ENCODE measurements around the gene CENPU.
"Not testable (repeated sequence)": the region's sequence is repeated elsewhere in the genome, so short reads cannot be mapped to it uniquely, and the experiment has no call there.

The CENPU gene

DNA sequence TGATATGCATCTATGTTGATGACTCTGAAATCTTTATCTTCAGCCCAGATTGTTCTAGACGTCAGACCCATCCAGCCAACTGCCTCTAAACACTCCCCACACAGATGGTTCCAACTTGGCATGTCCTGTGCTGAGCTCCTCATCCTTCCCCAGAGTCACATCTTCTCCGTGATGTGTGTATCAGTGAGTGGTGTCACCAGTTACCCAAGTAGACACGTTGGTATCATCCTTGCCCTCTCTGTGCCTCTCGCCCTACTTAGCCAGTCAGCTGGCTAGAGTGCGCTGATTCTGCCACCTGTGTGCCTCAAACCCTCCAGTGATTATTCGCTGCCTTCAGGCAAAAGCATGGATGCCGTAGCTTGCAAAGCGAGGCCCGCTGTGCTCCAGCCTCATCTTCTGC, 65.8 kb downstream of the CENPU start:
- no peak for DNase-seq (ENCODE audit: low read depth in 2 of 2)

GRCh38 chr4:184666670-184667069, 67.2 kb downstream of the CENPU start:
- DNase-seq (ENCODE audit: low read depth in 2 of 2), result no peak

- DNase-seq (ENCODE audit: low read depth in 2 of 2), result no peak
These were observed 69.3 kb downstream of the CENPU start for GRCh38 chr4:184664445-184665210.

DNA sequence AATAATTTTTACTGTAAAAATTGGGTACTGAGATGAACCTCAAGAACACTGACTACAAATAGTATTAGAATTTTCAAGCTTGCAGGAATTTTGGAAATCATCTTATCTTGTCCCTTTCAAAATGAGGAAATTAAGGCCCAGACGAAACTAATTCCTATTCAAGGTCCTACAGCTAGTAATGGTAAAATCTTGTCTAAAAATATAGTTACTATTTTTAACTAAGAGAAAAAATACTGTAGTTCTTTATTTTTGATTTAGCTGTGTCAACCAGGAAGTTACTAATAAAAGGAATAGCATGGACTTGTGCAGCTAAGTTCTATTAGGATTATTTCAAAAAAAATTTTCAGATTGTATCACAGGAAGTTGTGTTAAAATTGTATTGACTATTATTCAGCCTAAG, 71.7 kb downstream of the CENPU start:
- no peak for DNase-seq (ENCODE audit: low read depth in 2 of 2)

DNA sequence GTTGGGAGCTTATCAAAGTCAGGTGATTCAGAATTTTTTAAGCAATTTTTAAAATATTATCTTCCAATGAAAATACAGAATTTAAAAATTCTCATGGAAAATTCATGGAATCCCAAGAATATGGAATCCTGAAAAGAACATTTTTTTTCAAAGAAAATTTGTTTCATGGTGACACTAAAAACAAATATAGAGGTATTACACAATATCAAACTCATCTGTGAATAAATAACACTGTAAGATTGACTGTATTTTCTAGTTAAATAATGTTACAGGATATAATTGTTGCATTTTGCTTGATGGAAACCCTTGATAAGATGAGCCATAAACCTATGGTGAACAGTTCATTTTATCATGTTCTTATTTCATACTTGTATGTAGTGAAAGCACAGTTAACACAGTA, 72.9 kb downstream of the CENPU start:
- no peak for DNase-seq (ENCODE audit: low read depth in 2 of 2)

DNA sequence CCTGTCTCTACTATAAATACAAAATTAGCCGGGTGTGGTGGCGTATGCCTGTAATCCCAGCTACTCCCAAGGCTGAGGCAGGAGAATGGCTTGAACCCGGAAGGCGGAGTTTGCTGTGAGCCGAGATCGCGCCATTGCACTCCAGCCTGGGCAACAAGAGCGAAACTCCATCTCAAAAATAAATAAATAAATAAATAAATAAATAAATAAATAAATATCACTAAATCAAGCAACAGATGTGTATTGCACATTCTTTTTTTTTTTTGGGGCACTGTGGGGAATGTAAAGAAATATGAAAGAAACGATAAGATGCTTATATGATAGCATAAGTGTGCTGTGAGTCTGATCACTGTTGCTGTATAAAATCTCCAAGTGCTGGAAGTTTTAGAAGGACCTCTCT, 76.1 kb downstream of the CENPU start:
- not testable (repeated sequence) for DNase-seq (ENCODE audit: low read depth in 2 of 2)

DNA sequence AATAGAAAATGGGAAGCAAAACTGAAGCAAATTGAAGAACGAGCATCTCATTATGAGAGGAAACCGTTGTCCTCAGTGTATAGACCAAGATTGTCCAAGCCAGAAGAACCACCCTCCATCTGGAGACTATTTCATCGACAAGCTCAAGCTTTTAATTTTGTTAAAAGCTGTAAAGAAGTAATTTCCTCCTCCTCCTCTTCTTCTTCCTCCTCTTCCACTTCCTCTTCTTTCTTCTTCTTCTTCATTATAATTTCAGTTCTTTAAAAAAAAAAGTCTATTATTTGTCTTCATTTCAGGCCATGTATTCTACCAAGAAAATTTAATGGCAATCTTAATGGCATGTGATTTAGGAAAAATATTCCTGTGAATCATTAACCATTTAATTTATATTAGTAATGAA, 76.8 kb downstream of the CENPU start:
- DNase-seq (ENCODE audit: low read depth in 2 of 2), result no peak

DNA sequence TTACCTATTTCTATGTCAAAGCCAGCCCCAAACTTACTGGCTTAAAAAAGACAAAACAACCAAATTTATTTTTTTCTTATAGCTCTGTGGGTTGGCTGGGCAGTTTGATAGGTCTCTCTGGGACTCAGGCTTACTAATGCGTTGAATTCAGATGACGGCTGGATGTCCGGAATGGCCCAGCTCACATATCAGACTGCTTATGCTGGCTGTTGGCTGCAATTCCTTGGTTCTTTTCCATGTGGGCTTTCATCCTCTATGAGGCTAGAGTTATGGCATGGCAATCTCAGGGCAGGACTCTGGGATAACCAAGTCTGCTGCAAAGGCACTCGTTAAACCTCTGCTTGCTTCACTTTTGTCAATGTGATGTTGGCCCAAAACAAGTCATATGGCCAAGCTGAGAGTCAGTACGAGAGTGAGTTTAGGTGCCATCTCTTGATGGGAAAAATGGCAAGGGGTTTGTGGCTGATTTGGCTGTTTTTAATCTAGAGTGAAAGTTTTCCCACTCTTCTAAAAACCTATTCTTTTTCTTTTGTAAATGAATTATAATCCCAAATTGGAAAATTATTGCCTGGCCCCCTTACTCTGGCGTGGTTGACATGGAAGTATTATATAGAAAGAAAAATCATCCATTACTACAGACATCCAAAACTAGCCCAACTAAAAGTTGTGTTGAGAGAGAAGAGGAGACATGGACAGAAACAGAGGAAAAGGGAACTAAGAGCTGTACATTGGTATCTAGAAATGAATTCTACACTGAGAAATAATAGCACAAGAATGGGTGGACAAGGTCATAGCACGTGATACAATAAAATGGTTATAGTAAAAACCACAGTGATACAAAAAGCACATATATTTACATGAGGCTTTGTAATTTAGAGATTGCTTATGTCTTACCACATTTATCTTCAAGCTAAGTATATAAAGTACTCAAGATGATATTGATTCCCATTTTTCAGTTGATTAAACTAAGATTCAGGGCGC, 77.7 kb downstream of the CENPU start:
- no peak for DNase-seq (ENCODE audit: low read depth in 2 of 2)

GRCh38 chr4:184653650-184654049, 80.2 kb downstream of the CENPU start:
- no peak for DNase-seq (ENCODE audit: low read depth in 2 of 2)

- DNase-seq (ENCODE audit: low read depth in 2 of 2), result not testable (repeated sequence)
These were observed 81.2 kb downstream of the CENPU start for GRCh38 chr4:184652681-184653080.

DNA sequence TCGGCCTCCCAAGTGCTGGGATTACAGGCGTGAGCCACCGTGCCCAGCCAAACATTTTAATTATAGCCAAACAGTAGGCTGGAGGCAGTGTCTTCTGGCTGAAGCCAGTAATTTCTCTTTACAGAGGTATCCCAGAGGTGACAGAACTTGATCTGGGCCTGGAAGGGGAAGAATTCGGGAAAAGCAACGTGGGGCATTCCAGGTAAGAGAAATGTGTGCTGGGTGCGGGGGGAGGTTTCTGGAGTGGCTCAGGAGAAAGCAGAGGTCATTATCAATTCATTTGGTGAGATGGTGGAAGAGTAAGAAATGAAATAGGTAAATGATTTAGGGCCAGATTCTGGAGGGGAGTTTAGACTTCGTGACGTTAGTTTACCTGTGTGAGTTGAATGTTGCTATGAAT, 82.0 kb downstream of the CENPU start:
- no peak for DNase-seq (ENCODE audit: low read depth in 2 of 2)

DNA sequence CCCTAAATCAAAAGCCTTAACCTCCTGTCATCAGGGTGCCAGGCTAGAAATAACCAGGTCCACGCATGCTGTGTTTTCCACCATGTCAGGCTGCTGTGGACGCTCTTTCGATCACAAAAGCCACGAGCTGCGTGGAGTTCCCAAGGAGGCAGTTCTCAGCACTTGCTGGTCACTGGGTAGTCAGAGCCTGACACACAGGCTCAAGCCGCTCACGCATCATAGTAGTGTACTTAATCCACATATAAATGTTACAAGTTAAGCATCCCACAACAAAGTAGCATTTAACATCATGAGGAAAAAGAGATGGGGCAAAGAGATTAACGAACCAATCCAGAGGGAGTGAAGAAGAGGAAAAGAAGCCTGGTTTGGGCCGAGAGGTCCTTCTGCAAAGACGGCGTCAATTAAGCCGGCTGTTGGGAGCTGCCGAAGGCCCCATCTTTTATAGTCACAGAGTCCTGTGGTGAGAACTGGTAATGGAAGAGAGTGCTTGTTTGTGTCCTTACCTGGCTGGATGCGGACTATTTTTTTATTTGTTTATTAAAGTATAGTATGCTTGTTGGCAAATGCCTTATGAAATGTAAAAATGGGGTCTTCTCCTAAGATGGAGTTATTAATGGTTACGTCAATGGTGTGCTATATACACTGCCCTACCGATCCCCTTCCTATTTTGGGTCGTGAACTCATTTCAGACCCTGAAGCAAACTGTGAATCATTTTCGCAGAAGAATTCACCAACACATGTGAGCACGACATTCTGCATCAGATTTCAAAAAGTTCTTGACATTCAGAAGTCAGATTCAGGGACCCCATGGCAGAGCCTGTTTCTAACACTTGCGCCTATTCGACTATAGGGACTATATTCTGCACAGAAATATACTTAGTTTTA, 83.7 kb downstream of the CENPU start:
- no peak for DNase-seq (ENCODE audit: low read depth in 2 of 2)

DNA sequence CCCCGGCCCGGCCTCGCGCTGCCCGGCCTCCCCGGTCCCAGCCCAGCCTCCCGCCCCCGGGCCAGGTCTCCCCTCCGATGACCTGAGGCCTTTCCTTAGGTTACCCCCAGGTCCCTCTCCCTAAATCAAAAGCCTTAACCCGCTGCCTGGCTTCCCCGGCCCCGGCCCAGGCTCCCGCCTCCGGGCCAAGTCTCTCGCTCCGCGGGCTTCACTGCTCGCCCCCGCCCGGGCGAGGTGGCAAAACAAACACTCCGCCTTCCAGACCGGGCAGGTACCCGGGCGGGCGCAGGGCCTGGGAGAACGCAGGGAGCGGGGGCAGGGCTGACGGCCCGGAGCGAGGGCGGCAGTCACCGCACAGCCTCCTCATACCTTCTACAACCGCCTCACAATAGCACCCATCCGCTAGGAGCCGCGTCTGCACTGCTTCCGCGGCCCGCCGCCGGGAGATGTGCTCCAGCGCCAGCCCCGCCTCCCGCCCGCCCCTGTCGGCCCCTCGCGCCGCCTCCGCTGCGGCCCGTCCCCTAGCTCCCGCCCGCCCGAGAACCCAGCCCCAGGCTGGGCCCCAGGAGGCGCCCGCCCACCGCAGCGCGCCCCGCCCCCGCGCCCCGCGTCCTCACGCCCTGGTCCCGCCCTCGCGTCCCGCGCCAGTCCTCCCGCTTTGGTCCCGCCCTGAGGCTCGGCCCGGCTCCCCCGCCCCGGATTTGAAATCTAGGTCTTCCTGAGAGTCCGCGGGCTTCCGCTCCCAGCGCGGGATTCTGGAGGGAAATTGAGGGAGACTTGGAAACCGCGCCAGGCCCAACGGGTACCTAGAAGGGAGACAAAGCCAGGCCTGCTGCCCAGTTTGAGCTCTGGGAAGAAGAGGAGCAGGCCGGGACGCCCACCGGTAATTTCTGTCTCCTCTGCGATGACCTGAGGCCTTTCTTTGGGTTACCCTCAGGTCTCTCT, 84.6 kb downstream of the CENPU start, which contains the start of the genes CASP3 and PRIMPOL:
Gene CASP3, minus strand, starts transcription at position 422 of the 945 bp plus-strand sequence. CDS start 10,994 bp downstream, outside the sequence.
Gene PRIMPOL, plus strand, starts transcription at position 713 of the 945 bp plus-strand sequence. CDS start 7,403 bp downstream, outside the sequence.
- DNase-seq (ENCODE audit: low read depth in 2 of 2), result peak; percentile 86 to 94

- peak; percentile 14 to 24 for DNase-seq (ENCODE audit: low read depth in 2 of 2)
These were observed 85.4 kb downstream of the CENPU start for GRCh38 chr4:184648313-184649025.

DNA sequence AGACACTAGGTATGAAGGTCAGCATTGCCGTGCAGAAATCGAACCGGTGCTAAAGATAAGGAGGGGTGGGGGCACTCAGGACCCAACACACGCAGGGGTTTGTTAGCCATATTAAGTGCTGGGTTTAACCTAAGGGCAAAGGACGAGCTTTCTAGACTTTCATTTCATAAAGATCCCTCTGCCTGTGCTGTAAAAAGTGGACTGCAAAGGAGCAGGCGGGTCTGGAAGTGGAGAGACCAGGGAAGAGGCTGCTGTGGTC, 85.9 kb downstream of the CENPU start:
- no peak for DNase-seq (ENCODE audit: low read depth in 2 of 2)

GRCh38 chr4:184647266-184648053, 86.4 kb downstream of the CENPU start:
- DNase-seq (ENCODE audit: low read depth in 2 of 2), result no peak

DNA sequence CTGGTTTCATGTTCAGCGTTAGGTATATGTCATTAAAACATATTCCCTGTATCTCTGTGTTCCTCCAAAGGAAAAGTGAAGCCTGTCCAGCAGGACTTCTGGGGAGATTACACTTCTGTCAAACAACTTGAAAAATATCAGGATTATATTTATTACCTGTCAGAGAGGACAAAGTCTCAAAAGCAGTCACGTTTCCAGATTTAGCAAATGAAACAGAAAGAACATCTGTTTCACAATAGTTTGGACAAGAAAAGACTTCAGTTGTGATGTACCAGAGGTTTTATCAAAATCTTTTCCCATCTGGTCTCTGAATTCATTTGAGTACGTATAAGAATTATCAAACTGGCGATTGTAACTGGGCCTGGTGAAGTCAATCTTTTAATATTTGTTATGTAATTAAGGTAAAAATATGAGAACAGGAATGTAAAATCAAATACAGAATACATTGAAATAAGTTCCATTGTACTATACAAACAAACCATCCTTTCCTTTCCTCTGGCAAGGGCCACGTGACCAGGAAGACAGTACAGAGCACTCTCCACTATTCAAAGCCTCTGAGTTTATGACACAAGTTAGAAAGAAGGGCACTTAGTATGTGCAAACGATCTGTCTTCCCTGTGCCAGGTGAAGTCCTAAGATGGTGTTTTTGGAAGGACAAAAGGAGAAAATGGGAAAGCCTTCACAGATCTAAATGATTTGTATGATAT, 87.8 kb downstream of the CENPU start:
- DNase-seq (ENCODE audit: low read depth in 2 of 2), result no peak

- DNase-seq (ENCODE audit: low read depth in 2 of 2), result no peak
These were observed 89.2 kb downstream of the CENPU start for GRCh38 chr4:184644553-184645307.

Data from stimulated activated CD8-positive, alpha-beta memory T cell treated with anti-CD3 and anti-CD28 coated beads, Interleukin-15, amount 100 ng/mL, for 4 hours (primary cell).